ENCODE measurements around the gene HOXB5. TPM values are rescaled to one million over a fixed set of nuclear protein-coding genes. Genes with fewer than 3 reads are reported as not detected.
A peak's percentile ranks its signal among the peaks of the same experiment; 100 is the strongest.

Gene HOXB5
- total and polyA plus RNA-seq, 10 of the 15 experiments (the other 5 are each of a cell fraction or from before 2014, with no cell fraction given), result not detected

DNA sequence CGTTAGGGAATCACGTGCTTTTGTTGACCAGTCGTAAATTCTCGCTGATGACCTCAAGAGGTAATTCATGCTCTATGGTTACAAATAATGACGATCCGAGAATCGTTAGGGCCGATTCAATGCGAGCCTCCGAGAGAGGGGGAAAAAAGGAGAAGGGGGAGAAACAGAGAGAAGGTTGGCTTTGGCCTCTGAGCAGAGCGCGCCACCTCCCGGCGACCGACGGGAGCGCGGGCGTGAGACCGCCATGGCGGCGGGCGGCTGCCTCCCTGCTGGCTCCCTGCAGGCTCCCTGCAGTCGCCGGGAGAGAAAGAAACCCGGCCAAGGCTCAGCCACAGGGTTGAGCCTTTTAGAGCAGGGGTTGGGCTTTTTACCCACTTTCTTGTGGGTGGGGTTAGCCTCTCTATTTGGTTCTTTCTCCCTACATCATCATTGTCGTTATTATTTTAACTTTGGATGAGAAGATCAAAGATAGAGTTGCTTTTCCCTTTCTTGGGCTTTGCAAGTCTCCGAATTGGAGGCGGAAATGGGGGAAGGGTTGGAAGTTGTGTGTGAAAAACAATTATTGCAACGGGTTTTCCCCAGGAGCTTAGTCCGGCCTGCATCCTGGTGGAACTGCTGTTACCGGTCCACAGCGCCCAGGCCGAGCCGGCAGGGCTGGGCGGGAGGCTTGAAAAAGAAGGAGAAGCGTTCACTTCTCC lies 410 bp upstream of the HOXB5 start (continued):
- TF ChIP-seq NFIC (IDR thresholded peaks at IDR 0.05; ENCODE audit: low read depth, low read length), result no peak
- no peak for TF ChIP-seq STAT3 (IDR thresholded peaks at IDR 0.05; ENCODE audit: low read depth, low read length)
- 0 out of 2 replicates have a peak, but pooled peaks have one; percentile 13 for TF ChIP-seq ZNF24 (IDR thresholded peaks at IDR 0.05)
- TF ChIP-seq KDM1A (IDR thresholded peaks at IDR 0.05; ENCODE audit: borderline replicate concordance), result no peak
- TF ChIP-seq ASH2L (IDR thresholded peaks at IDR 0.05; ENCODE audit: borderline replicate concordance, low read depth), result no peak

DNA sequence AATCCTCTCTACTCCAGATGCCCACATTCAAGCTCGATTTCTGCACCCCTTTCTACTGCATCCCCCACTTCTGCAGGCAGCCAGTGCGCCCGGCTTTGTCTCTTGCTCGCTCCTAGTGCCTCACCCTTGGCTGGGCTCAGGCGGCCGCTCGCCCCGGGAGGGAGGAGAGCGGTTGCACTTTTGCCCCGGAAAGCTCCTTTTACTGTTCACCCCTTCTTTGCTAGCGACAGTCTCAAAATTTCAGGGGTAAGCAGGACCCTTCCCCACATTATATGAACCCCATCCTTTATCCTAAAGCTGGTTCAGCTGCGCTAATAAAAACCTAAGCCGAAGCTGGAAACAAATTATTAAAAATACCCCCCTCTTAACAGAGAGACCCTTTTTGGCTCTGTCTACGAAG lies 1.0 kb downstream of the HOXB5 start:
- ATAC-seq, result peak; percentile 55
- H3K9me3 ChIP-seq (replicated peaks; ENCODE audit: control insufficient read depth, insufficient read depth, low read length), result no peaks in the 10 kb centered on the region
- ChIA-PET CTCF (interaction anchor here (0.6 to 4.8 kb wide), 59 partner anchors 16 to 568 kb away, joined by 3 to 113 read pairs (median 4); partner anchors contain the start of genes HOXB7 and HOXB8), RAD21 (ENCODE audit: unreplicated experiment) (interaction anchor here (0.7 to 3.8 kb wide), 53 partner anchors 9 to 580 kb away, joined by 3 to 35 read pairs (median 4); no protein-coding TSS in a partner anchor), SMC1A (ENCODE audit: uncharacterized antibody, unreplicated experiment) (interaction anchor here (0.7 to 4.3 kb wide), 37 partner anchors 9 to 516 kb away, joined by 3 to 47 read pairs (median 4); partner anchors contain the start of gene HOXB8), POLR2A (interaction anchor here (0.5 to 1.5 kb wide), 5 partner anchors 9 to 372 kb away, joined by 3 to 6 read pairs (median 3); no protein-coding TSS in a partner anchor)
- no peak overlapping the region for H3K27ac ChIP-seq (ENCODE audit: control insufficient read depth, insufficient read depth)
- H3K27me3 ChIP-seq (replicated peaks in 1 of 2; ENCODE audit: control insufficient read depth in 2 of 2, insufficient read depth in 2 of 2, low read length in 1 of 2), result peaks cover 3 to 21% of the 10 kb centered on the region in 2 experiments
- no peak overlapping the region for H2AFZ ChIP-seq (ENCODE audit: control insufficient read depth, low read depth, low read length)
- FAIRE-seq, result no peak
- no TSS peak for BruUV-seq (replicated peaks)
- H3K4me3 ChIP-seq, result no peak overlapping the region; the same call in 1 of the 2 replicates
- no peaks in the 10 kb centered on the region for H3K79me2 ChIP-seq (ENCODE audit: control insufficient read depth, insufficient read depth, low read length)
- no peaks in the 10 kb centered on the region for H4K20me1 ChIP-seq (ENCODE audit: control insufficient read depth, insufficient read depth)
- WGBS (ENCODE audit: insufficient coverage, insufficient replicate concordance, low lambda C conversion rate, missing lambda C conversion rate), result 24% methylated on average over 14 of the region's 14 CpGs
- peak overlapping the region; percentile 98 for H3K4me2 ChIP-seq (ENCODE audit: control insufficient read depth, insufficient read depth)
- in situ Hi-C loops (cut with MboI), result no loop called here
- no peaks in the 10 kb centered on the region for H3K36me3 ChIP-seq (ENCODE audit: control insufficient read depth in 2 of 2, insufficient read depth in 2 of 2, low read length in 1 of 2)
- peaks cover 10% of the 10 kb centered on the region for H3K4me1 ChIP-seq (ENCODE audit: control insufficient read depth, insufficient read depth, low read length)
- intact Hi-C loops (cut with micrococcal nuclease; ENCODE audit: unreplicated experiment), result no loop called here
- no peak overlapping the region for H3K9ac ChIP-seq (ENCODE audit: control insufficient read depth, insufficient read depth, low read length)
- no peak for DNase-seq (ENCODE audit: low read depth, low spot score)
- TF ChIP-seq NFYA (IDR thresholded peaks at IDR 0.05; ENCODE audit: borderline replicate concordance, low read depth, low read length) (no peak), ZNF384 (IDR thresholded peaks at IDR 0.05; ENCODE audit: borderline replicate concordance, low read depth, low read length) (no peak), CHD2 (IDR thresholded peaks at IDR 0.05; ENCODE audit: borderline replicate concordance, low read depth, low read length) (no peak), NBN (IDR thresholded peaks at IDR 0.05) (no peak), NFYB (IDR thresholded peaks at IDR 0.05; ENCODE audit: insufficient read depth, low read depth, low read length) (no peak), KLF5 (IDR thresholded peaks at IDR 0.05; ENCODE audit: partially characterized antibody) (no peak), JUNB (IDR thresholded peaks at IDR 0.05) (no peak), KAT2A (conservative IDR thresholded peaks at IDR 0.05; ENCODE audit: control insufficient read depth, low read depth, low read length) (no peak), CEBPB (IDR thresholded peaks at IDR 0.05; ENCODE audit: borderline replicate concordance in 1 of 2, low read depth in 2 of 2, low read length in 2 of 2) (no peak)
- TF ChIP-seq, protein P1, sequence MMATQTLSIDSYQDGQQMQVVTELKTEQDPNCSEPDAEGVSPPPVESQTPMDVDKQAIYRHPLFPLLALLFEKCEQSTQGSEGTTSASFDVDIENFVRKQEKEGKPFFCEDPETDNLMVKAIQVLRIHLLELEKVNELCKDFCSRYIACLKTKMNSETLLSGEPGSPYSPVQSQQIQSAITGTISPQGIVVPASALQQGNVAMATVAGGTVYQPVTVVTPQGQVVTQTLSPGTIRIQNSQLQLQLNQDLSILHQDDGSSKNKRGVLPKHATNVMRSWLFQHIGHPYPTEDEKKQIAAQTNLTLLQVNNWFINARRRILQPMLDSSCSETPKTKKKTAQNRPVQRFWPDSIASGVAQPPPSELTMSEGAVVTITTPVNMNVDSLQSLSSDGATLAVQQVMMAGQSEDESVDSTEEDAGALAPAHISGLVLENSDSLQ (IDR thresholded peaks at IDR 0.05), result no peak
- TF ChIP-seq, protein P2, sequence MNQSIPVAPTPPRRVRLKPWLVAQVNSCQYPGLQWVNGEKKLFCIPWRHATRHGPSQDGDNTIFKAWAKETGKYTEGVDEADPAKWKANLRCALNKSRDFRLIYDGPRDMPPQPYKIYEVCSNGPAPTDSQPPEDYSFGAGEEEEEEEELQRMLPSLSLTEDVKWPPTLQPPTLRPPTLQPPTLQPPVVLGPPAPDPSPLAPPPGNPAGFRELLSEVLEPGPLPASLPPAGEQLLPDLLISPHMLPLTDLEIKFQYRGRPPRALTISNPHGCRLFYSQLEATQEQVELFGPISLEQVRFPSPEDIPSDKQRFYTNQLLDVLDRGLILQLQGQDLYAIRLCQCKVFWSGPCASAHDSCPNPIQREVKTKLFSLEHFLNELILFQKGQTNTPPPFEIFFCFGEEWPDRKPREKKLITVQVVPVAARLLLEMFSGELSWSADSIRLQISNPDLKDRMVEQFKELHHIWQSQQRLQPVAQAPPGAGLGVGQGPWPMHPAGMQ (IDR thresholded peaks at IDR 0.05; ENCODE audit: borderline replicate concordance), result no peak
- TF ChIP-seq, protein P3, sequence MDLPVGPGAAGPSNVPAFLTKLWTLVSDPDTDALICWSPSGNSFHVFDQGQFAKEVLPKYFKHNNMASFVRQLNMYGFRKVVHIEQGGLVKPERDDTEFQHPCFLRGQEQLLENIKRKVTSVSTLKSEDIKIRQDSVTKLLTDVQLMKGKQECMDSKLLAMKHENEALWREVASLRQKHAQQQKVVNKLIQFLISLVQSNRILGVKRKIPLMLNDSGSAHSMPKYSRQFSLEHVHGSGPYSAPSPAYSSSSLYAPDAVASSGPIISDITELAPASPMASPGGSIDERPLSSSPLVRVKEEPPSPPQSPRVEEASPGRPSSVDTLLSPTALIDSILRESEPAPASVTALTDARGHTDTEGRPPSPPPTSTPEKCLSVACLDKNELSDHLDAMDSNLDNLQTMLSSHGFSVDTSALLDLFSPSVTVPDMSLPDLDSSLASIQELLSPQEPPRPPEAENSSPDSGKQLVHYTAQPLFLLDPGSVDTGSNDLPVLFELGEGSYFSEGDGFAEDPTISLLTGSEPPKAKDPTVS (IDR thresholded peaks at IDR 0.05; ENCODE audit: low read depth, low read length), result no peak

Measured in GM12878 (cell line).